Skin epidermis (tissue), 12 donors: ENCODE results near the gene RNF151.
"Not testable (repeated sequence)": the region's sequence is repeated elsewhere in the genome, so short reads cannot be mapped to it uniquely, and the experiment has no call there.

Experiments used
- H3K27ac ChIP-seq, 21 experiments: fragments of 200-600 bp; sonication (generic) in 11 of 21; one replicate each; pipeline ENCODE4 v1.5.0; 2020; ENCODE audit warnings: mild to moderate bottlenecking in 3 of 21, inconsistent platforms in 2 of 21, moderate library complexity in 2 of 21
- H3K4me3 ChIP-seq, 7 experiments: fragments of 200-600 bp; sonication (generic) in 2 of 7; one replicate each; pipeline ENCODE4 v1.5.0; 2020; ENCODE audit warnings: inconsistent platforms in 2 of 7, mild to moderate bottlenecking in 2 of 7, moderate library complexity in 1 of 7

Gene RNF151, protein sequence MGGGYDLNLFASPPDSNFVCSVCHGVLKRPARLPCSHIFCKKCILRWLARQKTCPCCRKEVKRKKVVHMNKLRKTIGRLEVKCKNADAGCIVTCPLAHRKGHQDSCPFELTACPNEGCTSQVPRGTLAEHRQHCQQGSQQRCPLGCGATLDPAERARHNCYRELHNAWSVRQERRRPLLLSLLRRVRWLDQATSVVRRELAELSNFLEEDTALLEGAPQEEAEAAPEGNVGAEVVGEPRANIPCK

DNA sequence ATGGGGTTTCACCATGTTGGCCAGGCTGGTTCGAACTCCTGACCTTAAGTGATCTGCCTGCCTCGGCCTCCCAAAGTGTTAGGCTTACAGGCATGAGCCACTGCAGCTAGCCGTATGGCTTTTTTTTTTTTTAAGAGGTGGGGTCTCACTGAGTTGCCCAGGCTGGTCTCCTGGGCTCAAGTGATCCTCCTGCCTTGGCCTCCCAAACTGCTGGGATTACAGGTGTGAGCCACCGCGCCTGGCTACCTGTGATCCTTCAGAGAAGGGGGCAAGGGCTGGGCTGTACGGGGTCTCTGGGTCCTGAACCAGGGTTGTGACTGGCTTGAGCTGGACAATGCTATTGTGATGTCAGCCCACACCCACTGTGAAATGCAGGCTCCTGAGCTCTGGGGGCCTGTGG lies at the start of gene RNF151:
RNF151 (plus strand) TSS at position 397 of the 400 bp plus-strand sequence. CDS start 26 bp downstream, outside the sequence.
- Histone ChIP-seq H3K27ac (peak within 1 kb of the TSS in 14 of 21 experiments; percentile 91 to 100 (median 98)), H3K4me3 (peak within 1 kb of the TSS; percentile 67 to 100 (median 91))

- peak overlapping the region in 5 of 7 experiments; percentile 14 to 41 (median 27) for H3K4me3 ChIP-seq
Measured at GRCh38 chr16:1917056-1917664, 49.5 kb upstream of the RNF151 start.

GRCh38 chr16:1917665-1918350 lies 48.8 kb upstream of the RNF151 start:
- H3K27ac ChIP-seq: peak overlapping the region in 10 of 21 experiments; percentile 4 to 65 (median 26)
- H3K4me3 ChIP-seq: peak overlapping the region in 5 of 7 experiments; percentile 14 to 41 (median 27)

More at GRCh38 chr16:1917056-1917664, 49.5 kb upstream of the RNF151 start:
- H3K27ac ChIP-seq: peak overlapping the region in 10 of 21 experiments; percentile 4 to 65 (median 26)

- Histone ChIP-seq H3K27ac (peak within 1 kb of the TSS in 11 of 21 experiments; percentile 4 to 69 (median 39)), H3K4me3 (peak within 1 kb of the TSS; percentile 13 to 41 (median 21))
Measured at GRCh38 chr16:1918351-1919326, 48.0 kb upstream of the RNF151 start, which contains the start of gene HS3ST6. HS3ST6 (minus strand) TSS chr16:1918415; CDS start chr16:1918323, 92 bp downstream.

- Histone ChIP-seq H3K27ac (peak overlapping the region in 1 of 21 experiments; percentile 3), H3K4me3 (peak overlapping the region in 1 of 7 experiments; percentile 41)
Measured at GRCh38 chr16:1919327-1919998, 47.2 kb upstream of the RNF151 start.

- not testable (repeated sequence) for H3K27ac ChIP-seq
Measured at GRCh38 chr16:1920122-1920521, 46.5 kb upstream of the RNF151 start.

GRCh38 chr16:1920727-1921171 lies 45.9 kb upstream of the RNF151 start:
- no peak overlapping the region for H3K27ac ChIP-seq
- no peak overlapping the region for H3K4me3 ChIP-seq

More at GRCh38 chr16:1920122-1920521, 46.5 kb upstream of the RNF151 start:
- not testable (repeated sequence) for H3K4me3 ChIP-seq

DNA sequence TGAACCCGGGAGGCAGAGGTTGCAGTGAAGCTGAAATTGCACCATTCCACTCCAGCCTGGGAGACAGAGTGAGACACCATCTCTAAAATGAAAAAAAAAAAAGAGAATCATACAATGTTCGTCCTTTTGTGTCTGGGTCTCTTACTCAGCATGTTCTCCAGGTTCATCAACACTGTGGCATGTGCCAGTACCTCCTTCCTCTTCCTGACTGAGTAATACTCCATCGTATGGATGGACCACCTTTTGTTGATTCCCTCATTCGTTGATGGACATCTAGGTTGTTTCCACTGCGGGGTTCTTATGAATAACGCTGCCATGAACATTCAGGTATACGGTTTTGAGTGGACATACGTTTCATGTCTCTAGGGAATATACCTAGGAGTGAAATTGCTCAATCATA lies 44.3 kb upstream of the RNF151 start:
- Histone ChIP-seq H3K4me3 (no peak overlapping the region), H3K27ac (no peak overlapping the region)

DNA sequence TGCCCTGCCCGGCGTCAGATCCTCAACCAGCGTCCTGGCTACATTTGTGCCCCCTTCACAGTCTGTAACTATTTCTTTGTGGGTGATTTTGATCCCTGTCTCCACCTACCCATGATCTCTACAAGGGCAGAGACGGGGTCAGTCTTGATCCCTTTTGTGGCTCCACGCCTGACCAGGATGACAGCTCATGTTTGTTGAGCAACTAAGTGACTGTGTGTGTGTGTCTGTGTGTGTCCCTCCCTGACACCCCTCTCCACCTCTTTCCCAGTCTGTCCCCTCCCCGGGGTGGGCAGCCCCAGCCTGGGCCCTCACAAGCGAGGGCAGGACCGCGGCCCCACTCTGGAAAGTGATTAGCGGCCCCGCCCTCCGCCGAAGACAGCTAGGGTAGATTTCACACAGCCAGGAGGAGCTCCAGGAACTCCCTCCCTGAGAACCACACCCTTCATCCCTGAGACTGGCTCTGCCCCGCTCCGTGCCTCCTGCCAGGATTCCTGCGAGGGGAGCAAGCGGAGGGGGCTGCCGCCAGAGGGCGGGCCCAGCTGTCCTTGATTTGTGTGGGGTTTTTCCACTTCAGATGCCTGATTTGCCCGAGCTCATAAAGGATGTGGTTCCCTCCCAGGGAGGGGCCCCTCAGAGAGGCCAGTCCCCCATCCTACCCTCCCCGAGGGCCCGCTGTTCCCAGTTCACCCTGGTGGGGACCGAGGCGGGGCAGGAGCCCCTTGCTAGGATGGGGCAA lies 43.2 kb upstream of the RNF151 start:
- peak overlapping the region in 3 of 21 experiments; percentile 23 to 54 (median 24) for H3K27ac ChIP-seq
- H3K4me3 ChIP-seq: no peak overlapping the region

- peak overlapping the region in 3 of 21 experiments; percentile 23 to 54 (median 24) for H3K27ac ChIP-seq
- H3K4me3 ChIP-seq: no peak overlapping the region
Measured at GRCh38 chr16:1924095-1924494, 42.6 kb upstream of the RNF151 start.

DNA sequence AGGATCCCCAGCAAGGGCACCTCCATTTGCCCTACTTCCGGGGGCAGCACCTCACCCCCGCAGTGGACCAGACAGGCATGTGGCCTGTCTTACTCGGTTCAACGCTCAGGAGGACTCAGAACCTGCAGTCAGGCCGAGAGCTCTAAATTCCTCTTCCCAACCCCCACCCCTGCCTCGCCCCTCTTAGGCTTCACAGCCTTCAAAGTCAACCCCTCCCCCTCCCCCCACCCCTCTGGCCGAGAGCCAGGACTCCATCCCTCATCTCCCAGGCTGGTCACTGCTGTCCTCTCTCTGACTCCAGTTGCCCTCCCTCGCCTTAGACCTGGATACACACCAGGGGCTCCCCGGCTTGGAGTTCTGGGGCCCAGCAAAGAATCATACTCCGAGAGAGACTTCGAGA lies 40.4 kb upstream of the RNF151 start:
- no peak overlapping the region for H3K4me3 ChIP-seq
- no peak overlapping the region for H3K27ac ChIP-seq

DNA sequence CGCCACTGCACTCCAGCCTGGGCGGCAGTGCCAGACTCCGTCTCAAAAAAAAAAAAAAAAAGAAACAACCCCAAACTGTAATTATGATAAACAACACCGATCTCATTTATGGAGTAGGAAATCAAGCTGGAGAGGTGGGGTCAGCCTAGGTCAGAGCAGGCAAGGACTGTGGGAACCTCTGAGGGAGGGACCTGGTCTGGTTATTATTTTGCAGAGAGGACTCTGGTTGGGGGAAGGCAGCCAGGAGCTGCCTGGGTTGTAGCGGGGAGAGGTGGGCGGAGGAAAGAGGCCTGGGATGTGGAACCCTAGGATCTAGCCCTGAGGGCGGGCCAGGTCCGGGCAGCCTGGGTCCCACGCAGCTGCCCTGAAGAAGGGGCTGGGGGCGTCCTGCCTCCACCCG lies 37.6 kb upstream of the RNF151 start:
- H3K27ac ChIP-seq: peak overlapping the region; percentile 24 to 90 (median 80)
- peak overlapping the region; percentile 38 to 60 (median 47) for H3K4me3 ChIP-seq

DNA sequence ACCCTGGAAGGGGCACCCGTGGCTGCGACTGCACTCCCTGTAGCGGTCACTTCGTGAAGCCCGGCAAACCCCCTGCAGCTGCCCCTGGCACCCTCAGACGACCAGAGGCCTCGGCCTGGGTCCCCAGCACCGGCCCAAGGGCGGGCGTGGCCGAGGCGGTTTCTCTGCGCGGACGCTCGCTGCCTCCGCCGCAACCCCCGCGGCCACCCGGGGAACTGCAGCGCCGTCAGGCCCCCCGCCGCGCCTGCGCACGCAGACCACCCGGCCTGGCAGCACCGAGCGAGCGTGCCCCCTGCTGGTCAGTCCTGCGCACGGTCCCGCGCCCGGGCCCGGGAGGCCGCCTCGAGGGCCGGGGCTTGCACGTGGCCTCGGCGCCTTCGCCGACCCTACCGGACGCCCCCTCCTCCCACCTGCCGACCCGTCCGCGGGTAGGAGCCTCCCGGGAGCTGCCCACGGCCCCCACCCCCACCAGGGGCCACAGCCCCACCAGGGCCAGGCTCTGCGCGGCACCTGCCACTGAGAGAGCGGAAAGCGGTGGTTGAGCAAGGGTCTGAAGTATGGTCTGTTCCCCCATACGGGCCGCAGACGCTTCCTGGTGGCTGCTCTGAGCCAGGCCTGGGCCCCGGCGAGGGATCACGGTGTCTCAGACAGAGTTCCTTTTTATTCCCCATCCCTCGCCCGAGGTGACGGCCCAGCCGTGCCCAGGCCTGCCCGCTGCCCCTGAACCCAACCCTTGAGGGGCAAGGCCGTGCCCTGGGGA lies 36.9 kb upstream of the RNF151 start:
- Histone ChIP-seq H3K27ac (peak overlapping the region; percentile 24 to 90 (median 80)), H3K4me3 (peak overlapping the region; percentile 38 to 60 (median 47))

DNA sequence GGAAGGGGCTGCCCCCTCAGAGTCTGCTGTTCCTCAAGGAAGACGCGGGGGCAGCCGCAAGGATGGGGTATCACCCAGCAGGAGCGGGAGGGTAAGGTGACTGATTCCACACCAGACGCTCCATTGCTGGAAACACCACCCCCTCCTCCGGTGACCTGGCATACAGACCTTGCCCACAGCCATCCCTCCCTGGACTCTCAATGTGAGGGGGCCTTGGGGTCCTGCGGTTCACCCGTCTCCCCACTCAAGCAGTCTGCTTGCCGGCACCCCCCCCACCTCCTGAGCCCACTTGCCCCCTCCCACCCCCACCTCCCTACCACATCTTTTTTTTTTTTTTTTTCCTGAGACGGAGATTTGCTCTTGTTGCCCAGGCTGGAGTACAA lies 36.3 kb upstream of the RNF151 start:
- H3K27ac ChIP-seq: peak overlapping the region in 11 of 21 experiments; percentile 1 to 90 (median 78)
- H3K4me3 ChIP-seq: peak overlapping the region in 1 of 7 experiments; percentile 45

GRCh38 chr16:1932050-1933028 lies 34.3 kb upstream of the RNF151 start:
- H3K27ac ChIP-seq: no peak overlapping the region
- no peak overlapping the region for H3K4me3 ChIP-seq

GRCh38 chr16:1933097-1933661 lies 33.5 kb upstream of the RNF151 start:
- no peak overlapping the region for H3K4me3 ChIP-seq
- H3K27ac ChIP-seq: no peak overlapping the region
